H1 (cell line): ENCODE data around the gene HS1BP3. TPM values are rescaled to one million over a fixed set of nuclear protein-coding genes. Genes with fewer than 3 reads are reported as not detected.
A peak's percentile ranks its signal among the peaks of the same experiment; 100 is the strongest.

Experiments
- CTCF ChIA-PET: fragments of 300-600 bp; sonication (Branson Sonifier 250); formaldehyde crosslinking; loops from one replicate; lab custom pipeline; 2021; ENCODE audit not compliant: partially characterized antibody; lab: Charles Lee
- POLR2A ChIA-PET: fragments of 300-600 bp; sonication (Branson Sonifier 250); formaldehyde crosslinking; loops from one replicate; lab custom pipeline; 2021; ENCODE audit warnings: inconsistent platforms; ENCODE audit not compliant: partially characterized antibody; lab: Charles Lee
- DNase-seq, 2 experiments: peaks; one replicate each; pipeline versions ENCODE4 v3.0.0 to v3.0.0-alpha.2; 2010 to 2022; ENCODE audit warnings: low spot score in 2 of 2, low read depth in 1 of 2, mixed read lengths in 1 of 2
- FAIRE-seq: peaks from 2 replicates; lab custom pipeline; 2011; peaks lifted over from hg19 to GRCh38; lab: Jason Lieb, UNC
- H2AFZ ChIP-seq: 2 replicates; pipeline ENCODE4 v1.8.1; 2012; ENCODE audit warnings: low read length, inconsistent platforms
- H2AK5ac ChIP-seq: 2 replicates; pipeline ENCODE4 v1.6.1; 2013; ENCODE audit warnings: low read depth, low read length
- H2BK120ac ChIP-seq: replicated peaks from 2 replicates; pipeline ENCODE3; 2013; ENCODE audit warnings: low read depth, low read length, inconsistent platforms
- H2BK12ac ChIP-seq: 2 replicates; pipeline ENCODE4 v1.6.1; 2013; ENCODE audit warnings: low read depth, low read length
- H2BK15ac ChIP-seq: 2 replicates; pipeline ENCODE4 v1.6.1; 2013; ENCODE audit warnings: low read length
- H2BK20ac ChIP-seq: 2 replicates; pipeline ENCODE4 v1.6.1; 2013; ENCODE audit warnings: low read length
- H2BK5ac ChIP-seq: 2 replicates; pipeline ENCODE4 v1.6.1; 2013; ENCODE audit warnings: low read depth, low read length
- H3K14ac ChIP-seq: 2 replicates; pipeline ENCODE4 v1.6.1; 2013; ENCODE audit warnings: inconsistent platforms; ENCODE audit not compliant: insufficient read length
- H3K18ac ChIP-seq: 2 replicates; pipeline ENCODE4 v1.6.1; 2013; ENCODE audit warnings: low read length; ENCODE audit errors: extremely low read depth
- H3K23ac ChIP-seq: 2 replicates; pipeline ENCODE4 v1.6.1; 2013; ENCODE audit warnings: inconsistent platforms; ENCODE audit not compliant: insufficient read length
- H3K23me2 ChIP-seq: 2 replicates; pipeline ENCODE4 v1.6.1; 2013; ENCODE audit warnings: low read depth, low read length
- H3K27ac ChIP-seq: 2 replicates; pipeline ENCODE4 v1.6.1; 2011; ENCODE audit warnings: low read depth, low read length, inconsistent platforms
- H3K27me3 ChIP-seq, 4 experiments: replicated peaks in 1 of 4; 1 replicate in 1 of 4; 2 replicates in 3 of 4; pipeline versions ENCODE4 v1.6.1 to v1.8.1; 2011 to 2013; ENCODE audit warnings: low read length in 3 of 4, mild to moderate bottlenecking in 3 of 4, inconsistent platforms in 2 of 4, mixed read lengths in 2 of 4, moderate library complexity in 1 of 4; ENCODE audit not compliant: control insufficient read depth in 3 of 4, insufficient read depth in 3 of 4; ENCODE audit errors: extremely low read depth in 1 of 4
- H3K36me3 ChIP-seq, 4 experiments: 2 replicates each; pipeline versions ENCODE4 v1.6.1 to v1.8.1; 2011 to 2013; ENCODE audit warnings: mild to moderate bottlenecking in 4 of 4, low read length in 3 of 4, moderate library complexity in 2 of 4, control low read depth in 1 of 4, inconsistent platforms in 1 of 4; ENCODE audit not compliant: insufficient read depth in 4 of 4, control insufficient read depth in 2 of 4
- H3K4ac ChIP-seq: replicated peaks from 2 replicates; pipeline ENCODE3; 2013; ENCODE audit warnings: low read length, low read depth, mixed read lengths, inconsistent platforms; ENCODE audit not compliant: insufficient read length
- H3K4me1 ChIP-seq, 4 experiments: replicated peaks in 1 of 4; 1 replicate in 1 of 4; 2 replicates in 3 of 4; pipeline versions ENCODE4 v1.6.1 to v1.8.1; 2011 to 2013; ENCODE audit warnings: low read length in 3 of 4, inconsistent platforms in 2 of 4, mixed read lengths in 1 of 4; ENCODE audit not compliant: insufficient read depth in 4 of 4, control insufficient read depth in 3 of 4
- H3K4me2 ChIP-seq, 2 experiments: 2 replicates each; pipeline versions ENCODE4 v1.6.1 to v1.8.1; 2011 to 2013; ENCODE audit warnings: low read depth in 2 of 2, low read length in 2 of 2, control low read depth in 1 of 2, inconsistent platforms in 1 of 2, mild to moderate bottlenecking in 1 of 2; ENCODE audit not compliant: insufficient read depth in 1 of 2
- H3K4me3 ChIP-seq, 4 experiments: fragments of 200-600, 300-600 bp in 1 of 4; sonication (generic), shearing (Covaris generic), sonication (Bioruptor Twin) in 1 of 4; 2 replicates each; pipeline versions ENCODE4 v1.5.1 to v1.8.1; 2011 to 2016; ENCODE audit warnings: low read length in 4 of 4, low read depth in 3 of 4, control low read depth in 2 of 4, inconsistent platforms in 2 of 4, mild to moderate bottlenecking in 2 of 4, mixed read lengths in 1 of 4, moderate library complexity in 1 of 4; ENCODE audit not compliant: insufficient read depth in 2 of 4; ENCODE audit errors: extremely low read depth in 1 of 4
- H3K56ac ChIP-seq: replicated peaks from 2 replicates; pipeline ENCODE3; 2013; ENCODE audit warnings: low read depth, mild to moderate bottlenecking, mixed read lengths, low read length, inconsistent platforms; ENCODE audit not compliant: insufficient read length
- H3K79me1 ChIP-seq: 2 replicates; pipeline ENCODE4 v1.6.1; 2013; ENCODE audit warnings: low read depth, low read length, control low read depth
- H3K79me2 ChIP-seq, 2 experiments: 2 replicates each; pipeline versions ENCODE4 v1.6.1 to v1.8.1; 2012 to 2013; ENCODE audit warnings: low read length in 2 of 2, mild to moderate bottlenecking in 2 of 2, inconsistent platforms in 1 of 2; ENCODE audit not compliant: insufficient read depth in 2 of 2, control insufficient read depth in 1 of 2
- H3K9ac ChIP-seq, 4 experiments: replicated peaks in 1 of 4; 1 replicate in 1 of 4; 2 replicates in 3 of 4; pipeline versions ENCODE4 v1.6.1 to v1.8.1; 2011 to 2013; ENCODE audit warnings: low read depth in 3 of 4, low read length in 3 of 4, control low read depth in 2 of 4, mild to moderate bottlenecking in 2 of 4, moderate library complexity in 2 of 4, inconsistent platforms in 1 of 4; ENCODE audit errors: extremely low read depth in 1 of 4
- H3K9me3 ChIP-seq, 2 experiments: 2 replicates each; pipeline versions ENCODE4 v1.6.1 to v1.8.1; 2012 to 2013; ENCODE audit warnings: mild to moderate bottlenecking in 2 of 2, moderate library complexity in 2 of 2, control low read depth in 1 of 2, inconsistent platforms in 1 of 2, low read depth in 1 of 2, low read length in 1 of 2, mixed read lengths in 1 of 2; ENCODE audit not compliant: insufficient read depth in 2 of 2
- H4K20me1 ChIP-seq, 2 experiments: replicated peaks in 1 of 2; 2 replicates each; pipeline versions ENCODE3 to v1.8.1; 2011 to 2013; ENCODE audit warnings: inconsistent platforms in 2 of 2, low read length in 2 of 2, mild to moderate bottlenecking in 1 of 2; ENCODE audit not compliant: insufficient read depth in 2 of 2, control insufficient read depth in 1 of 2
- H4K5ac ChIP-seq: 2 replicates; pipeline ENCODE4 v1.6.1; 2013; ENCODE audit warnings: low read length, low read depth, mixed read lengths, inconsistent platforms; ENCODE audit not compliant: insufficient read length
- H4K8ac ChIP-seq: 2 replicates; pipeline ENCODE4 v1.8.0; 2013; ENCODE audit warnings: mild to moderate bottlenecking, moderate library complexity, low read length, inconsistent platforms; ENCODE audit not compliant: insufficient read depth; ENCODE audit errors: extremely low read depth
- H4K91ac ChIP-seq: replicated peaks from 2 replicates; pipeline ENCODE3; 2013; ENCODE audit warnings: low read length, mixed read lengths, inconsistent platforms; ENCODE audit not compliant: insufficient read length
- CBX5 ChIP-seq: fragments of 300-800, 300-1000 bp; sonication (generic); IDR thresholded peaks from 2 replicates; pipeline ENCODE4 v1.7.1; 2016; ENCODE audit warnings: antibody characterized with exemption, low read length, low read depth
- CBX8 ChIP-seq: fragments of 300-800, 300-1000 bp; sonication (generic); IDR thresholded peaks from 2 replicates; pipeline ENCODE4 v1.7.1; 2016; ENCODE audit warnings: low read depth, low read length, borderline replicate concordance
- CTBP2 ChIP-seq: IDR thresholded peaks from 2 replicates; pipeline ENCODE4 v1.7.0; 2011; ENCODE audit warnings: borderline replicate concordance, mild to moderate bottlenecking, moderate library complexity, mixed read lengths, low read length; ENCODE audit not compliant: insufficient read depth, insufficient read length
- GABPA ChIP-seq: IDR thresholded peaks from 2 replicates; pipeline ENCODE4 v1.6.1; 2011; ENCODE audit warnings: mild to moderate bottlenecking, low read length, moderate library complexity, borderline replicate concordance; ENCODE audit not compliant: insufficient read depth
- RBBP5 ChIP-seq: IDR thresholded peaks from 2 replicates; pipeline ENCODE4 v1.7.1; 2012; ENCODE audit warnings: low read depth, mild to moderate bottlenecking, inconsistent platforms, low read length, moderate library complexity, borderline replicate concordance
- SIN3A ChIP-seq, 2 experiments: IDR thresholded peaks in 1 of 2; conservative IDR thresholded peaks in 1 of 2; 2 replicates each; pipeline ENCODE4 v1.6.1; 2011 to 2012; ENCODE audit warnings: low read length in 2 of 2, improper control_type of control experiment in 1 of 2, low read depth in 1 of 2, mild to moderate bottlenecking in 1 of 2
- TAF1 ChIP-seq: IDR thresholded peaks from 2 replicates; pipeline ENCODE4 v1.6.1; 2011; ENCODE audit warnings: mild to moderate bottlenecking, low read depth, low read length
- WGBS, 2 experiments: shearing (Covaris generic) in 1 of 2; methylation state at CpG; one replicate each; pipeline versions ENCODE4 v1.1.6 to v1.1.7; 2013 to 2015; ENCODE audit warnings: low lambda C conversion rate in 2 of 2, mixed read lengths in 2 of 2, inconsistent platforms in 1 of 2, low coverage in 1 of 2, missing lambda C conversion rate in 1 of 2; ENCODE audit not compliant: insufficient replicate concordance in 2 of 2, insufficient coverage in 1 of 2, insufficient read length in 1 of 2; ENCODE audit errors: extremely low coverage in 1 of 2, missing lambda C conversion rate in 1 of 2; 5-methylcytosine and 5-hydroxymethylcytosine counted together
- polyA plus RNA-seq, 7 experiments: library from polyadenylated mRNA; depleted of rRNA in 3 of 7; stranded (reverse) in 5 of 7; unstranded in 2 of 7; fragments of >200 nt in 5 of 7; fragments of 200-250 nt in 2 of 7; gene quantifications; 1 replicate in 5 of 7; 2 replicates in 1 of 7; 4 replicates in 1 of 7; pipeline versions ENCODE4 v1.2.1 to v1.2.3, GENCODE V29; 2011 to 2013; ENCODE audit warnings: missing spikeins in 2 of 7, mixed read lengths in 2 of 7
- total RNA-seq: library from RNA; stranded (reverse); fragmentation: NEBNext Ultra II Directional; extraction: Animal tissue kit (Norgen Biotek cat#: 25700); gene quantifications from 2 replicates; pipeline ENCODE4 v1.2.1, GENCODE V29; 2021
- TF ChIP-seq, protein P1 (sequence below): IDR thresholded peaks from 2 replicates; pipeline ENCODE4 v1.6.1; 2012; ENCODE audit warnings: low read length, inconsistent platforms

Gene HS1BP3
- total and polyA plus RNA-seq, 2 of the 8 experiments (the other 6 are each of a cell fraction or from before 2014, with no cell fraction given), result 11.1 to 11.3 TPM

DNA sequence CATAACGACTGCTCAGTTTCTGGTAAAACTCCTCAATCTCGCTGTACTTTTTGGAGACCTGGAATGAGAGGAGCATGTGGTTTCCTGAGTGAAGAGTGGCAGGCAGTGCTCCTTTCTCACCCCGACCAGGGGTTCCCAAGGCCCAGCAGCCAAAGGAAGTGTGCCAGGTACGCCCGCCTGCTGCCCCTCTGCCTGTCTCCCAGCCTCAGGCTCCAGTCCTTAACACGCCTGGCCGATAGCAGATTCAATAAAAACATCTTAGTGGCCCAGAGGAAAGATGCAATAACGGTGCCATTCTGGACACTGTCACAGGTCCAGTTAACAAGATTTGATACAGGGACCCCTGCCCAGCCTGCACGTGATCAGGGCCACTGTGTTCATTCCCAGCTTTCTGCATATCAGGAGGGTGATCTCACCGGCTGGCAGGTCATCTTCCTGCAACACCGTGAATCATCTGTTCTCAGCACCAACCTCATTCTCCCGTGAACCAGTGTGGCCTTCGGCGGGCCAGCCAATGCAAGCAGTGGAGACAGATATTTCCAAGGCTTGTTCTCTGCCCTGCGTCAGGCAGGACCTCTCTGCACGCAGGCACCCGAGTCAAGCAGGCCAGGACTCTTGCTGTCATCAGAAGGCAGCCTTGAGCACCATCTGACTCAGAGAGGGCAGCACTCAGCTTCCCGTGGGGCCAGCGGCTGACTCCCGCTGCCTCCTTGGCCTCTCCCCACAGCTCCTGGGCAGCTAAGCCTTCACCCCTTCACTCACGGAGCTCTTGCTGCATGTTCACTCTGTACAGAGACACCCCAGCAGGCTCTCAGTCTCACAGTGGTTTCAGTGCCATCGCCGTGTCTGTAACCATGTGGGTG is 9.5 kb downstream of the HS1BP3 start:
- H3K27ac ChIP-seq, result no peak overlapping the region
- TF ChIP-seq SIN3A (conservative IDR thresholded peaks at IDR 0.05 in 1 of 2, IDR thresholded peaks at IDR 0.05 in 1 of 2; ENCODE audit: low read depth in 1 of 2, low read length in 2 of 2), result no peak
- TF ChIP-seq GABPA, result no peak
- TF ChIP-seq TAF1, result no peak
- TF ChIP-seq CTBP2, result no peak
- no peak for TF ChIP-seq CBX5
- TF ChIP-seq RBBP5, result no peak
- TF ChIP-seq, protein P1, sequence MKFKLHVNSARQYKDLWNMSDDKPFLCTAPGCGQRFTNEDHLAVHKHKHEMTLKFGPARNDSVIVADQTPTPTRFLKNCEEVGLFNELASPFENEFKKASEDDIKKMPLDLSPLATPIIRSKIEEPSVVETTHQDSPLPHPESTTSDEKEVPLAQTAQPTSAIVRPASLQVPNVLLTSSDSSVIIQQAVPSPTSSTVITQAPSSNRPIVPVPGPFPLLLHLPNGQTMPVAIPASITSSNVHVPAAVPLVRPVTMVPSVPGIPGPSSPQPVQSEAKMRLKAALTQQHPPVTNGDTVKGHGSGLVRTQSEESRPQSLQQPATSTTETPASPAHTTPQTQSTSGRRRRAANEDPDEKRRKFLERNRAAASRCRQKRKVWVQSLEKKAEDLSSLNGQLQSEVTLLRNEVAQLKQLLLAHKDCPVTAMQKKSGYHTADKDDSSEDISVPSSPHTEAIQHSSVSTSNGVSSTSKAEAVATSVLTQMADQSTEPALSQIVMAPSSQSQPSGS, result no peak
- TF ChIP-seq CBX8, result no peak

More for the DNA sequence above, 9.5 kb downstream of the HS1BP3 start:
- H3K4me3 ChIP-seq, result no peak overlapping the region
- FAIRE-seq (no peak), DNase-seq (no peak)
- H3K4me1 ChIP-seq, result no peaks in the 10 kb centered on the region
- no peak overlapping the region for H2AK5ac ChIP-seq
- no peak overlapping the region for H2AFZ ChIP-seq
- no peak overlapping the region for H3K23ac ChIP-seq
- no peaks in the 10 kb centered on the region for H3K23me2 ChIP-seq
- no peaks in the 10 kb centered on the region; the same call in 1 of the 2 replicates for H3K79me1 ChIP-seq
- no peak overlapping the region for H3K4me2 ChIP-seq
- no peak overlapping the region for H2BK120ac ChIP-seq
- no peak overlapping the region for H3K18ac ChIP-seq
- WGBS, 2 experiments, result 90% methylated on average over 23 of the region's 23 CpGs; no CpG with 5 or more reads in 1 of the 2 experiments
- no peak overlapping the region for H3K4ac ChIP-seq
- no peak overlapping the region for H3K56ac ChIP-seq
- ChIA-PET POLR2A (interaction anchor here (1.7 kb wide), 1 partner anchor 194 kb away, joined by 15 read pairs; the partner anchor contains the start of gene RHOB), CTCF (interaction anchor here (0.7 to 17.7 kb wide), 30 partner anchors 7 to 539 kb away, joined by 3 to 367 read pairs (median 8); partner anchors contain the start of genes HS1BP3 and RHOB)
- no peaks in the 10 kb centered on the region for H3K79me2 ChIP-seq
- no peak overlapping the region for H4K5ac ChIP-seq
- no peaks in the 10 kb centered on the region for H3K27me3 ChIP-seq
- H2BK15ac ChIP-seq, result no peak overlapping the region
- H3K14ac ChIP-seq, result no peak overlapping the region
- H3K9me3 ChIP-seq, result no peaks in the 10 kb centered on the region
- no peak overlapping the region for H2BK5ac ChIP-seq
- H3K9ac ChIP-seq, result no peak overlapping the region; a peak in 1 of 7 replicates
- H2BK20ac ChIP-seq, result no peak overlapping the region
- H4K20me1 ChIP-seq, result peaks cover 0 to 3% of the 10 kb centered on the region in 2 experiments
- H3K36me3 ChIP-seq, result no peaks in the 10 kb centered on the region
- H4K8ac ChIP-seq, result no peak overlapping the region
- H4K91ac ChIP-seq, result no peak overlapping the region
- peak overlapping the region; percentile 4; the same call in 1 of the 2 replicates for H2BK12ac ChIP-seq
